ENCODE data around the gene ATN1. TPM values are rescaled to one million over a fixed set of nuclear protein-coding genes. Genes with fewer than 3 reads are reported as not detected.
"Not testable (repeated sequence)": the region's sequence is repeated elsewhere in the genome, so short reads cannot be mapped to it uniquely, and the experiment has no call there.

The ATN1 gene, protein sequence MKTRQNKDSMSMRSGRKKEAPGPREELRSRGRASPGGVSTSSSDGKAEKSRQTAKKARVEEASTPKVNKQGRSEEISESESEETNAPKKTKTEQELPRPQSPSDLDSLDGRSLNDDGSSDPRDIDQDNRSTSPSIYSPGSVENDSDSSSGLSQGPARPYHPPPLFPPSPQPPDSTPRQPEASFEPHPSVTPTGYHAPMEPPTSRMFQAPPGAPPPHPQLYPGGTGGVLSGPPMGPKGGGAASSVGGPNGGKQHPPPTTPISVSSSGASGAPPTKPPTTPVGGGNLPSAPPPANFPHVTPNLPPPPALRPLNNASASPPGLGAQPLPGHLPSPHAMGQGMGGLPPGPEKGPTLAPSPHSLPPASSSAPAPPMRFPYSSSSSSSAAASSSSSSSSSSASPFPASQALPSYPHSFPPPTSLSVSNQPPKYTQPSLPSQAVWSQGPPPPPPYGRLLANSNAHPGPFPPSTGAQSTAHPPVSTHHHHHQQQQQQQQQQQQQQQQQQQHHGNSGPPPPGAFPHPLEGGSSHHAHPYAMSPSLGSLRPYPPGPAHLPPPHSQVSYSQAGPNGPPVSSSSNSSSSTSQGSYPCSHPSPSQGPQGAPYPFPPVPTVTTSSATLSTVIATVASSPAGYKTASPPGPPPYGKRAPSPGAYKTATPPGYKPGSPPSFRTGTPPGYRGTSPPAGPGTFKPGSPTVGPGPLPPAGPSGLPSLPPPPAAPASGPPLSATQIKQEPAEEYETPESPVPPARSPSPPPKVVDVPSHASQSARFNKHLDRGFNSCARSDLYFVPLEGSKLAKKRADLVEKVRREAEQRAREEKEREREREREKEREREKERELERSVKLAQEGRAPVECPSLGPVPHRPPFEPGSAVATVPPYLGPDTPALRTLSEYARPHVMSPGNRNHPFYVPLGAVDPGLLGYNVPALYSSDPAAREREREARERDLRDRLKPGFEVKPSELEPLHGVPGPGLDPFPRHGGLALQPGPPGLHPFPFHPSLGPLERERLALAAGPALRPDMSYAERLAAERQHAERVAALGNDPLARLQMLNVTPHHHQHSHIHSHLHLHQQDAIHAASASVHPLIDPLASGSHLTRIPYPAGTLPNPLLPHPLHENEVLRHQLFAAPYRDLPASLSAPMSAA (N-terminal part only)
- 82.3 TPM for total RNA-seq (2021; ENCODE audit: unreplicated experiment)
- 95.7 TPM for polyA plus RNA-seq (2012; ENCODE audit: insufficient read length)
- percentile 78 among the genes with signal in this experiment for Bru-seq, nascent RNA
- percentile 83 among the genes with signal in this experiment for BruChase-seq, experiment 1, labeled RNA remaining after a 2-hour chase
- percentile 94 among the genes with signal in this experiment for BruChase-seq, experiment 2, labeled RNA remaining after a 6-hour chase
- long read RNA-seq, partial matches to known transcripts = 44 of 64 reads
- long read RNA-seq, other reads (novel, unspliced or antisense) = 20 of 64 reads

DNA sequence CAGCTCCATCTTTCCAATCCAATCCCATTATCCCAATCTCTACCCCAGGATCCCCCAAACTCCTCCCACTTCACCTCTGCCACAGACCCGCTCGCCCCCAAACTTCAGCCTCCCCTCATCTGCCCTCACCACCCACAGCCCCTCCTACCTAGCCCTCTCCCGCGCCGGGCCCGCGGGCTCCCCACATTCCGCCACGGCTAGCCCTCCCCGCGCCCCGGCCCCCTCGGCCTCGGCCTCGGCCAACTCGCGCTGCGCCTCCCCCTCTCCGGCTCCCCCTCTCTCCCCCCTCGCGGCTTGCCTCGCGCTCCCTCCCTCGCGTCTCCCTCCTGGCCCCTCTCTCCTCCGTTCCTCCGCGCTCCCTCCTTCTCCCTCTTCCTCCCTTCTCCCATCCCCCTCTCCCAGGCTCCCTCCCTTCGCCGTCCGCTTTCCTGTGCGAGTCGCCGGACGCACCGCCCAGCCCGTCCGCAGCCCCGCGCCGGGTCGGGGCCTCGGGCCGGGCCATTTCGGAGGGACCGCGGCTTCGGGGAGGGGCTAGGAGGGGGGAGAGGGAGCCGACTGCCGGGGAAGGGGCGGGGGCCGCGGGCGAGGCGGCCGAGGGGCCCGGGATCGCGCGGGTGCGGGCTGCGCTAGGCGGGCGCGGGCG, at the start of gene ATN1:
ATN1 (plus strand) TSS at position 581 of the 643 bp plus-strand sequence. CDS start 6,043 bp downstream, outside the sequence.
- CTCF ChIA-PET = interaction anchor here (0.6 kb wide), 1 partner anchor 53 kb away, joined by 6 read pairs; no protein-coding TSS in a partner anchor
- no TSS peak for BruUV-seq (replicated peaks)
- H3K9me3 ChIP-seq (ENCODE audit: control insufficient read depth, insufficient read depth, low read depth, low read length) = no peaks in the 10 kb centered on the region
- ATAC-seq (peak; percentile 40), DNase-seq (ENCODE audit: low read depth, low spot score) (no peak)
- TF ChIP-seq, protein P1, sequence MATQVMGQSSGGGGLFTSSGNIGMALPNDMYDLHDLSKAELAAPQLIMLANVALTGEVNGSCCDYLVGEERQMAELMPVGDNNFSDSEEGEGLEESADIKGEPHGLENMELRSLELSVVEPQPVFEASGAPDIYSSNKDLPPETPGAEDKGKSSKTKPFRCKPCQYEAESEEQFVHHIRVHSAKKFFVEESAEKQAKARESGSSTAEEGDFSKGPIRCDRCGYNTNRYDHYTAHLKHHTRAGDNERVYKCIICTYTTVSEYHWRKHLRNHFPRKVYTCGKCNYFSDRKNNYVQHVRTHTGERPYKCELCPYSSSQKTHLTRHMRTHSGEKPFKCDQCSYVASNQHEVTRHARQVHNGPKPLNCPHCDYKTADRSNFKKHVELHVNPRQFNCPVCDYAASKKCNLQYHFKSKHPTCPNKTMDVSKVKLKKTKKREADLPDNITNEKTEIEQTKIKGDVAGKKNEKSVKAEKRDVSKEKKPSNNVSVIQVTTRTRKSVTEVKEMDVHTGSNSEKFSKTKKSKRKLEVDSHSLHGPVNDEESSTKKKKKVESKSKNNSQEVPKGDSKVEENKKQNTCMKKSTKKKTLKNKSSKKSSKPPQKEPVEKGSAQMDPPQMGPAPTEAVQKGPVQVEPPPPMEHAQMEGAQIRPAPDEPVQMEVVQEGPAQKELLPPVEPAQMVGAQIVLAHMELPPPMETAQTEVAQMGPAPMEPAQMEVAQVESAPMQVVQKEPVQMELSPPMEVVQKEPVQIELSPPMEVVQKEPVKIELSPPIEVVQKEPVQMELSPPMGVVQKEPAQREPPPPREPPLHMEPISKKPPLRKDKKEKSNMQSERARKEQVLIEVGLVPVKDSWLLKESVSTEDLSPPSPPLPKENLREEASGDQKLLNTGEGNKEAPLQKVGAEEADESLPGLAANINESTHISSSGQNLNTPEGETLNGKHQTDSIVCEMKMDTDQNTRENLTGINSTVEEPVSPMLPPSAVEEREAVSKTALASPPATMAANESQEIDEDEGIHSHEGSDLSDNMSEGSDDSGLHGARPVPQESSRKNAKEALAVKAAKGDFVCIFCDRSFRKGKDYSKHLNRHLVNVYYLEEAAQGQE (IDR thresholded peaks at IDR 0.05; ENCODE audit: insufficient read depth in 1 of 2, low read depth in 2 of 2, low read length in 1 of 2) = no peak
- 0 out of 2 replicates have a peak, but pooled peaks have one; percentile 32 for TF ChIP-seq POLR2AphosphoS5 (IDR thresholded peaks at IDR 0.05; ENCODE audit: low read depth, low read length)
- TF ChIP-seq, protein P2, sequence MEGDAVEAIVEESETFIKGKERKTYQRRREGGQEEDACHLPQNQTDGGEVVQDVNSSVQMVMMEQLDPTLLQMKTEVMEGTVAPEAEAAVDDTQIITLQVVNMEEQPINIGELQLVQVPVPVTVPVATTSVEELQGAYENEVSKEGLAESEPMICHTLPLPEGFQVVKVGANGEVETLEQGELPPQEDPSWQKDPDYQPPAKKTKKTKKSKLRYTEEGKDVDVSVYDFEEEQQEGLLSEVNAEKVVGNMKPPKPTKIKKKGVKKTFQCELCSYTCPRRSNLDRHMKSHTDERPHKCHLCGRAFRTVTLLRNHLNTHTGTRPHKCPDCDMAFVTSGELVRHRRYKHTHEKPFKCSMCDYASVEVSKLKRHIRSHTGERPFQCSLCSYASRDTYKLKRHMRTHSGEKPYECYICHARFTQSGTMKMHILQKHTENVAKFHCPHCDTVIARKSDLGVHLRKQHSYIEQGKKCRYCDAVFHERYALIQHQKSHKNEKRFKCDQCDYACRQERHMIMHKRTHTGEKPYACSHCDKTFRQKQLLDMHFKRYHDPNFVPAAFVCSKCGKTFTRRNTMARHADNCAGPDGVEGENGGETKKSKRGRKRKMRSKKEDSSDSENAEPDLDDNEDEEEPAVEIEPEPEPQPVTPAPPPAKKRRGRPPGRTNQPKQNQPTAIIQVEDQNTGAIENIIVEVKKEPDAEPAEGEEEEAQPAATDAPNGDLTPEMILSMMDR (IDR thresholded peaks at IDR 0.05) = no peak
- peaks cover 36% of the 10 kb centered on the region for H3K4me1 ChIP-seq (ENCODE audit: control insufficient read depth, insufficient read depth, low read length)
- intact Hi-C loops (cut with micrococcal nuclease; ENCODE audit: unreplicated experiment) (no loop called here), in situ Hi-C loops (cut with HindIII; ENCODE audit: low pct_unique_long_range_greater_than_20kb, low sequenced_read_pairs) (no loop called here)
- peak within 1 kb of the TSS; percentile 96 for H3K27ac ChIP-seq (ENCODE audit: low read length)
- no peaks in the 10 kb centered on the region for H3K27me3 ChIP-seq (ENCODE audit: control insufficient read depth, insufficient read depth, low read length)
- POLR2A ChIA-PET = no interaction called here
- peak within 1 kb of the TSS; percentile 73 to 83 for H3K4me3 ChIP-seq (ENCODE audit: low read depth in 2 of 2, low read length in 2 of 2)
- H3K36me3 ChIP-seq (ENCODE audit: control insufficient read depth, insufficient read depth, low read length) = no peaks in the 10 kb centered on the region; the same call in none of the 2 replicates

DNA sequence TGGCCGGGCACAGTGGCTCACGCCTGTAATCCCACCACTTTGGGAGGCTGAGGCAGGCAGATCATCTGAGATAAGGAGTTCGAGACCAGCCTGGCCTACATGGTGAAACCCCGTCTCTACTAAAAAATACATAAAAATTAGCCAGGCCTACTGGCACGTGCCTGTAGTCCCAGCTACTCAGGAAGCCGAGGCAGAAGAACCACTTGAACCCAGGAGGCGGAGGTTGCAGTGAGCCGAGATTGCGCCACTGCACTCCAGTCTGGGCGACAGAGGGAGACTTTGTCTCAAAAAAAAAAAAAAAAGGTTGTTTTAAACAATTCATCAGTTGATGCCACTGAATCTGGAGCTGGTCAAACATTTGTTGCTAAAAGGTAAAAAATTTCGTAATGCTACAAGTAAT, 47.9 kb upstream of the ATN1 start:
- H3K27ac ChIP-seq (ENCODE audit: low read length); in situ Hi-C loops (cut with HindIII; ENCODE audit: low pct_unique_long_range_greater_than_20kb, low sequenced_read_pairs); H3K9me3 ChIP-seq (ENCODE audit: control insufficient read depth, insufficient read depth, low read depth, low read length); POLR2A ChIA-PET; intact Hi-C loops (cut with micrococcal nuclease; ENCODE audit: unreplicated experiment); DNase-seq (ENCODE audit: low read depth, low spot score); H3K4me1 ChIP-seq (ENCODE audit: control insufficient read depth, insufficient read depth, low read length); ATAC-seq; H3K27me3 ChIP-seq (ENCODE audit: control insufficient read depth, insufficient read depth, low read length); H3K36me3 ChIP-seq (ENCODE audit: control insufficient read depth, insufficient read depth, low read length); BruUV-seq (replicated peaks); CTCF ChIA-PET; H3K4me3 ChIP-seq (ENCODE audit: low read depth in 2 of 2, low read length in 2 of 2): not testable (repeated sequence)

All from Panc1 (cell line).